GM21576 (cell line): ENCODE measurements around the gene VTI1A.
A peak's percentile ranks its signal among the peaks of the same experiment; 100 is the strongest.

Source experiments
- ATAC-seq: cut with Tn5 transposase; IDR thresholded peaks from one replicate; pipeline ENCODE4 v1.9.1; 2021; ENCODE audit warnings: mild to moderate bottlenecking, moderate library complexity; ENCODE audit not compliant: unreplicated experiment

VTI1A gene

DNA sequence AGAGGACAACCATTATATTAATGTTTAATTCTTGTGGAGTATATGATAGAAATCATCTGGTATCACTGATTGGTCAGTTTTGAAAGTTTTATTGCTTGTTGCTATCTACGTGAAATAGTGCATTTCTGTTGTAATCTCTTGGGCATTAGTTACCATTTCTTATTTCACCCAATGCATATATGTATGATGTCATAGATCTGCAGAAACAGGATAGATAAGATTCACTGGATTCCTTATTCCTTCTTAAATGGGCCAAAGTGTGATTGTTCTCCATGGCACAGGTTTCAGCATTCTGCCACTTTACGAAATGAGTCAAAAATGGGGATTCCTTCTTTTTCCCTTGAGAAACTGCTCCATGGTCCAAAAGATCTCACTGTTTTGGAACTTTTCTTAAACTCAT is 56.6 kb downstream of the VTI1A start:
- ATAC-seq, result no peak

DNA sequence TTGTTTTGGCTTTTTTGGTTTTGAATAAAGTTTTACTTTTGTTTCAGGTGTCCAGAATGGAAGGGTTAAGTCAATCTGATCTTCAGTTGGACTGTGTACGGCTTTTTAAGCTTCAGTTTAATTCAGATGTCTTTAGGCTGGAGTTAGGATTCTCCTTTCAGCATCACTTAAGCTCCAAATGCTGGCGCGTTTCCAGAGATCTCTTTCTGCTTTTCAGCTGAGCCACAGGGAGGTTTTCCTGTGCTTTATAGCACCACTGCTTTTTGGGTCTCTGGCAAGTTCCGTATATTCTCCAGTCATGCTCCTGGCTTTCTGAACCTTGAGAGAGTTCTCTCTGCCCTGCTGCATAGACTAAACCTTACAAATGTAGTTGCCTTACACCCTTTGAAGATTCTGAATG is 60.0 kb downstream of the VTI1A start:
- ATAC-seq, result no peak

DNA sequence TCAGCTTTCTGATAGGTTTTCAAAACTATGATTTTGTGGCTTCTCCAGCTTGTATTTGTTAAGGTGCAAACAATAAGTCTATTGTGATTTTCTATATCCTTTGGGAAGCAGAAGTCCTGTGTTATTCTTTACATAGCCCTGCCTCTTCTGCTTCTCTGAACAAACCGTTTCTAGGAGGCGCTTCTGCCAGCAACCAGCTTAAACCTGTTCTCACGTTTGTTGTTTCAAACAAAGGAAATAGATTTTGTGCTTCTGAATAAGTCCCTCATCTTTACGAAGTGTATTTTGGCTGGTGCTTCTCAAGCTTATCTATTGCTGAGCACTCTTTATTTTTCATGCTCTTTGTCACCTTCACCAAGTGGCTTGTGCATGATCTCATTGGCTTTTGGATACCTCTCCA is 61.0 kb downstream of the VTI1A start:
- ATAC-seq, result no peak

DNA sequence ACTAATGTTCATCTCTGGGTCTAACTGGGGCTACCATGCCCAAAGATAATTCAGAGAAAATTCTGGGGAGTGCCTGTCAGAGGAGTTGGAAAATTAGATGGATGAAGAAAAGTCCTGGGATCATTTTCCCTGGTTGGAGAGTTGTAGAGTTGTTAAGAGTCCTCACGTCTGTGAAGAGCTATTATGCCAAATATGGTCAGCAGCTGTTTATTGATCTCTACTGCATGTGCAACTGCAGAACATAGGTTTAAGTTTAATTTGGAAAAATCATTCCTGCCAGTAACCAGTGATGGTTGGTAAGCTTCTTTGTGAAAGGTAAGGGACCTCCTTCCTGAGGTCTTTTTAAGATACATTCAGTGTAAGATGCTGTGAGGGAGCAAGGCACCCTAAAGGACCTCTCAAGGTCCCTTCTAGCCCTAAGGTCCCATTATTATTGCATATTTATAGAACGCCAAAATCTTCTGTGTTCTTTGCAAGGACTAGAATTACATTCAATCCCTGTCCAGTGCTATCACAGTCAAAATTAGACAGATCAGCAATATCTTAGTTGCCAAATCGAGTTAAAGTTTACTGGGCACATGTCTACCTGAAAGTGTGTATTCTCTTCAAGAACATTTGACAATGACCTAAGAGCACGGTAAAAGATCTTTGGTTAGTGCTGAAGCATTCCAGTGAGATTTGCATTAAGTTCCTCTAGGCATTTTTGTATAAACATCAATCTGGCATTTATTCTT is 62.7 kb downstream of the VTI1A start:
- ATAC-seq, result no peak

DNA sequence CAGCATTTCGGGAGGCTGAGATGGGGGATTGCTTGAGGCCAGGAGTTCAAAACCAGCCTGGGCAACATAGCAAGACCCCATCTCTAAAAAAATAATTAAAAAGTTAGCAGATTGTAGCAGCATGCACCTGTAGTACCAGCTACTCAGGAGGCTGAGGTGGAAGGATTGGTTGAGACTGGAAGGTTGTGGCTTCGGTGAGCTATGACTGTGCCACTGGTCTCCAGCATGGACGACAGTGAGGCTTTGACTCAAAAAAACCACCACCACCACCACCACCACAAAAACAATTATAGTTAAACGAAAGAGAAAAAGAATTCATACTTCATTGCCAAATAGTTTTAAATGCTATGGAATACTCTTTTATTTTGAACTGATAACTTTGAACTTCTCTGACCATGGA is 63.4 kb downstream of the VTI1A start:
- no peak for ATAC-seq

DNA sequence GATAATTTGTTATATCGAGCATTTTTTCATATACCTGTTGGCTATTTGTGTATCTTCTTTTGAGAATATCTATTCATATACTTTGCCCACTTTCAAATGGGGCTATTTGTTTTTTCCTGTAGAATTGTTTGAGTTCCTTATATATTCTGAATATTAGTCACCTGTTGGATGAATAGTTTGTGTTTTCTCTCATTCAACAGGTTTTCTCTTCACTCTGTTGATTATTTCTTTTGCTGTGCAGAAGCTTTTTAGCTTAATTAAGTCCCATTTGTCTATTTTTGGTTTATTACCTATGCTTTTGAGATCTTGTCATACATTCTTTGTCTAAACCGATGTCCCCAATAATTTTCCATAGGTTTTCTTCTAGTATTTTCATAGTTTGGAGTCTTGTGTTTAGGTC is 65.3 kb downstream of the VTI1A start:
- no peak for ATAC-seq

DNA sequence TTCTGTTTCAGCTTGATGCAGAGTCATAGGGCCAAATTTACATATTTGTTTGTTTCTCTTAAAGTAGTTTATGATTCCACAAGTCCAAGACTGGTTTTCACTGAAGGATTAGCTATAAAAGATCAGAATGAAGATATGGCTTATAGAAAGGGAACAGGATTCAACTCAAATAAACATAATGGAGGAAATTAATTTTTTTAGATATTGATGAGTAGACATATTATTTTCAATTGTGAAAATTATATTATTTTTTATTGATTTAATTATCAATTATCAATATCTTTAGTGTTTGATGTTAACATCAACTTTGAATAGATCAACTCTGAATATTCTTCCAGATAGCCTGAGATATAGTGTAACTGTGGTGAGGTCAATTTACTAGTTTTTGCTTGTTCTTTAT is 68.1 kb downstream of the VTI1A start:
- no peak for ATAC-seq

DNA sequence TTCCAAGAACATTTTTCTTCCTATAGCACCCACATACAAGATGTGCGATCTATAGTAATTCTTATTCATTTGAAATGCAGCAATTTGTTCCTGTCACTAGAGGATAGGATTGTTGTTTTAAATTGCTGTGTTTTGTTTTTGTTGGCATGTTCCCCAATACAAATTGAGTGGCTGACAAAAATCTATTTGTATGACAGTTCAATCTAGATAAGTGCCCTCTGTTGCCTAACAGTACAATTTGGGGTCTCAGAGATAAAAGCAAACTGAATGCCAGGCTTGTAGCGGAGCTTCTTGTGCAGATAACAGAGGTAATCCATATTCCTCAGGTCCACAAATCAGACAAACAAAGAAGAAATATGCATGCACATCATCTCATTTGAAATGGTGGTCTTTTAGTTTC is 68.8 kb downstream of the VTI1A start:
- ATAC-seq, result no peak

DNA sequence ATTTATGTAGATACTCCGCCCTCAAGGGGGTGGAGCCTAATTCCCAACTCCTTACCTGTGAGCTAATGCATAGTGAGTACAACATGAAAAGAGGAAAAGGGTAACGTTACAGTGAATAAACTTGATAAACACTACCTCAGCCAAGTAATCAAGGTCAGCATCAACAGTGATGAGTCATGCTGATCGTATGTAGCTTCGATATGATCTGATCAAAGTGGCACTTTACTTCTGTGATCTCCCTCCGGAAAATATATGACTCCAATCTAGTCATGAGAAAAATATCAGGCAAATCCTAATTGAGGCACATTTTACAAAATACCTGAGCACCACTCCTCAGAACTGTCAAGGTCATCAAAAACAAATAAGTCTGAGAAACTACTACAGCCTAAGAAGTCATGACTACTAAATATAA is 70.4 kb downstream of the VTI1A start:
- ATAC-seq, result no peak

DNA sequence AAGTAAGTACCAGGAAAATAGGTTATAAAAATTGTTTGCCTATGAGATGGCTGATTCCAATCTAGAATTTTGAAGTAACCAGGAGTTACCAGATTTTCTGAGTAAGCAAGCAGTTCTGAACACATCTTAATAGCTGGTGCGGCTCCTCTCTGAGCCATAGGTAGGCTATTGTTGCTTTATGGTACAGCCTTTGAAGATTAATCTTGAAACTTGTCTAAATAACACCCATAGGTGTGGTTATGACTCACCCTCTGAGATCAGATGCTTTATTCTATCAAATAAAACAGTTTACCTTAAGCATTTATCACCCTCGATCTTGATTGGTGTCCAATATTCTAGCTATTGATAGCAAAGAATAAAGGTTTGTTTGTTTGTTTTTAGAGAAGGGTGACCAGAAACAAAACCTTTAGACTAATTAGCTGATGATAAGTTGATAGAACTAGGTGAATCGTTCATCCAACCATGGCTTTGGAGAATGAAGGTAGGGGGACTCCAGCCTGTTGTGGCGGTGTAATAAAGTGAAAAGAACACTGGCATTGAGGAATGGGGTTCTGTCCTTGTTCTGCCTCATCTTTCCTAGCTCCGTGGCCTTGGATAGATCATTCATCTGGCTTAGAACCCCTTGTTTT is 72.2 kb downstream of the VTI1A start:
- no peak for ATAC-seq

DNA sequence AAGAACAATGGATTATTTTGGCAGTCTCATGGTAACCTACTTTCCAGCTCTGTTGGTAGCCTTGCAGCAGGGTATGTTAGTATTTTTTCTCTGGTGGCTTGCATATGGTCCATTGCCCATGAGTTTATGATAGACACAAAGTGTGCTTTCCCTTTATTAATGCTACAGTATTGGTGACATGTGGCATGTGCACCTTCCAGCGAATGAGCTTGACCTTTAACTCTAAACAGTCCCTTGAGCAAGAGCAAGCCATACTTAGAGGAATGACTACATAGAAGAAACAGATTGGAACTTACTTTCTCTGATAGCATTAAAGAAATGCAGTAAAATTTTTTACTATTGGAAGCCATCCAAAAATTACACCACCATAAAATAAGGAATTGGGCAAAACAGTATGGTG is 73.9 kb downstream of the VTI1A start:
- no peak for ATAC-seq

DNA sequence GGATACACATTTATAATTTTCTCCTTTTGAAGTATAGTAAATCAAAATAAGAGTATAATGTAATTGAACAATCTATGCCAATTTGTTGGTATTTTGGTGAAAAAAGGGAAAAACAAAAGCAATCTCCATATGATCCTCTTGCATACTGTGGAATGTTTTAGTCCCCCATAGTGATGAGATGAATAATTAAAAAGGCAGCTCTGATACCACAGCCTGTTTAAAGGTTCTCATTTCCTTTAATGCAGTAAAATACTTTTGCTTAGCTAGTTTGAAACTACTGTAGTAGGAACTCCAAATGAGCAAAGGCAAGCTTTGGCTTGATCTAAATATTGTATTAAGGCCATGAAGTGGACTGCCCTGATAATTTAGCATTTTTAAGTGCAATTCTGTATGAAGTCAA is 77.6 kb downstream of the VTI1A start:
- no peak for ATAC-seq

DNA sequence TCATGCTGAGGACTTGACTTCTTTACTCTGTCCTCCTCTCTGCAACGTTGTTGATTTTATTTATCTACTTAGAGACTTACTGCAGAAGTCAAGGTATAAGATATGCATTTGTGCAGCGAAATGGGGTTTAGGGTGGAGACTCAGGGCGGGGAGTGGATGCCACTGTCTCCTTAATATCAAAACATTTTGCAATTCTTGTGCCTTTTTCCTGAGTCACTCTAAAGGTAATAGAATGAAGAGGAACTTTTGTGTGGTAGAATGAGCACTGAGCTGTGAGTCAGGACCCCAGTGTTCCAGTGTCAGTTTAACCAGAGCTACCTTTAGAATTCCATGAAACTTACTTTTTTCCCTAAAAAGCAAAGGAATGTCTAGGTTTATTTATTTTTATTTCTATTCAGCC is 78.2 kb downstream of the VTI1A start:
- no peak for ATAC-seq

DNA sequence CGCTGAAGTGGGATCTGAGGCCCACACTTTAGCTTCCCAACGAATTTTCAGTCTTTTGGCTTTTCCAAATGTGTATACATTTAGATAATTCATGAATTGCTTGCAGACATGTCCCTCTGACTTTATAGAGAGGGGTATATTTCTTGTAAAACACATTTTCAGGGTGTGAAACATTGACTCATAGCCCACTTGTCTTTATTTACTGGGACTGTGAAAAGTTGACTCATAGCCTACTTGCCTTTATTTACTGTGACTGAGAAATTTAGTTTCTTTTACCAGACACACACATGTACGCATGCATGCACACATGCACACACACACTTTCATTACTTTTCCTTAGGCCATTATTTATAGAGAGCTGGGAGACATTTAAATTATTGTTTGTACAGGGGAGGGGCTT is 79.1 kb downstream of the VTI1A start:
- ATAC-seq, result peak; percentile 78

DNA sequence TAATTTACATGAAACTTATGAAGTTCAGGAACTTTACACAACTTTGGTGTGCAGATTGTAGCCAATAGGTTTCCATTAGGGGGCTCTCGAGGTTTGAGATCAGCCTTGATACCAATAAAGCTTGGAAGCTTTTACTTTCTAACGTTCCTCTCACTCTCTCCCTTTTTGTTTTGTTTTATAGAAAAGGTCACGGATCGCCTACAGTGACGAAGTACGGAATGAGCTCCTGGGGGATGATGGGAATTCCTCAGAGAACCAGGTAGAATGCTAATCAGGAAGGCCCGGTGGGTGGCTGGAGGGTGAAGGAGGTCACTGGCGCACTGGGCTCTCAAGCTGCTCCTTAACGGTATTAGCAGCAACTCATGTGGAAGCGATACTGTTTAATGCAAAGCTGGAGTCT is 79.9 kb downstream of the VTI1A start:
- no peak for ATAC-seq

DNA sequence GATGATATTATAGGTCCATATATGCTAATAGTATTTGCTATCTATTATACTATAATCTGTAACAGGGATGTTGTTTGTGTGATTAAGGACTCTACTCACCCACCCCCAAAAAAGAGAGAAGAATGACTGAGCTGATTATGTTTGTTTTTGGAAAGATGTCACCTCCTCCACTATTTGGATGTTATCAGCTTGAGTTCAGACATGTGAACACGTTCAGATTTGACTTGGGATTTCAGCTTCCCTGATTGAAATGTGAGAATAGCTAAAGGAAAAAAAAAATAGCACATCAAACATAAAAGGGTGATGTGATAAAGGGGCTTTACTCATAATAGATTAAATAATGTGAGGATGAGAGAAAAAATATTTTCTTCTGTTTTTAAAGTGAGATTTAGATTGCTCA is 81.2 kb downstream of the VTI1A start:
- no peak for ATAC-seq

DNA sequence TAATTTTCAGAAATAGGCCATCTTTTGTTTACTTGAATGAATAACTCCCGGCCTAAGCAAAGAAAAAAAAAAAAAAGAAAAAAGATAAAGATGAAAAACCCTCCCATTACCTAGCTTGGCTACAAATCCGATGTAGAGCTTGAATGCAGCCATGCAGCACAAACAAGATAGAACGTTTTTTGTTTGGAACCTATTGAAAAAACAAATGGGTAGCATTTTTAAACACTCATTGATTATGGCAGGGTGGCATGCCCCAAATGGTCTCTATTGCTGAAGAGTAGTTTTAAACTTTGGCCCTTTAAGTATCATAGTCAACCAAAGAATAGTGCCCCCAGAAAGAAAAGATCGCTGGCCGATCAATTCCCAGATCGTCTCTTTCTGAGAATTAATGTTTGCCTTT is 84.4 kb downstream of the VTI1A start:
- no peak for ATAC-seq

DNA sequence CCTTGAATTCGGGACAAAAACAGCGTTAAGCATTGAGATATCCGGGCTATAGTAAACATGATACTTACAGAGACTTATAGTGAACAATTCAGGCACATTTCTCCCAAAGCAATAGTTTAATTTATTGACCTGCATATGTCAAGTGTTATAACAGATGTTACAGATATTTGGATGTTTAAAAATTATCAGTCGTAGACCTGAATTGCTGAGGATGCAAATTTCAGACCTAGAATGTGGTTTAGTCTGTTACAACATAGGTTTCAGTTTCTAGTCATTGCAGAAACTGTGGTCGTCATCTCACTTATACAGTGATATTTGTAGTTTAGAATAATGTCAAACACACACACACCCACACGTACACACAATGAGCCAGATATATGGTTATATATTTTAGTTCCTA is 85.2 kb downstream of the VTI1A start:
- peak; percentile 97 for ATAC-seq

DNA sequence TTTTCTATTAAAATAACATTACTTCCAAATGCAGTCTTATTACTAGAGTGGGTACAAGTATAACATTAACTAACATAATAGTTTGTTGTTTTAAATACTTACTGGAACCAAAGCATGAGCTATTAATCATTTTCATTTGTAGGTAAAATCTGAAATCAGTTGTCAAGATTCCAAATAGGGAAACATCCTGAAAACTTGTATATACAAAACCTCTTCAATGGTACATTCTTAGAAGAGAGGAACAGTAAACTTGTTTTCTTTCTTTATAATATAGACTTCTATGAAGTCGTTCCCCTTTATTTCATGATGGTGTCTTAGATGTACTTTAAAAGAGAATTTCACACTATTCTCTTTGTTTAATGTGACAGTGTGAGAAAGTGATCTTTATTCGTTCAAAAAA is 85.9 kb downstream of the VTI1A start:
- no peak for ATAC-seq

DNA sequence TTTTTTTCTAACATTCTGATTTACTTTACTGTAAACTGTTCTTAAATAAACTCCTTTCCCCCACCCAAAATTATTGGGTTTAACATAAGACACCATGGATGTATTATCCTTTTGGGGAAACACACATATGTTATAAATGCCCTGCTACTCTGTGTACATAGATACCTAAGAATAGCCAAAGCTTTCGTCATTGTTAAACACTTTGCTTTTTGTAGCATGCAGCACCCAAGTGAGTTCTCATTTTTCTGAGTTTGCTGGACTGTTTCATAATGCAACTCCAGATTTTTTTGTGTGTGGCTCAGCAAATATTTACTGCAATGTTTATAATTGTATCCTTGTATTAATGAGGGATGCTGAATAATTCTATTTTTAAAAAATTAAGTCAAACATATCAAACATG is 86.9 kb downstream of the VTI1A start:
- no peak for ATAC-seq

DNA sequence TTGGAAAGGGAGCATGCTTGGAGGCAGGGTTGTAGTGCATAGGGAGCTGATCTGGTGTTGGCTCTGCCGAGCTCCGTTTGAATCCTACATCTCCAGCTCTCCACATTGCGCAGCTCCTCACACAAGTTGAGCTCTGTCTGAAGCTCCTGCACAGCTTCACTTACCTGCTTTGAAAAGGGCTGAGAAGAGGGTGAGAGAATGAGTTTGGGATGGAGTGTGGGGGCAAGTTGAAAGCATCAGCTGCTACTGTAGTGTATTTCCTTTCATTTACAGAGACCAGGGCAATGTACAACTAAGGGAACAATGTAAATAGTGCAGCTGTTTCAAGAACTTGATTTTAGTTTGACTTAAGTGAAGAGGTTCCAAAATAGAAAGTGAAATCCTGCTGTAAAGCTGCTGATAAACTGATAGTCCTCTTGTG is 88.5 kb downstream of the VTI1A start:
- ATAC-seq, result peak; percentile 78

DNA sequence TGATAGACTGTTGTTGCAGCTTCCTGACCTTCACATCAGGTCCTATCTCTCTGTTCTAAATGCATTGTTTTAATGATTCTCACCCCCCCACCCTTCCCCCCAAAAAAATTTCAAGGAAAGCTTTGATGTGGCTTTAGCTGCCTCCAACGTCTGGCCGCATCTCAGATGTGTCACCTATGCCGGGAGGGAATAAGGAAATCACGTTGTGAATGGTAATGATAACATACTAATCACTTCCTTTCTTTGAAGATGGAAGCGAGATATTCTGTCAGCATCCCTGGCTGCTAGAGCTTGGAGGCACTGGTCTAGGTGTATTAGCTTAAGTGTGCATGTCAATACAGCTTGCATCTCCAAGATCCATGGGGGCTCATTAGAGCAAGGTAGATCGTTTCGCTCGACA is 89.6 kb downstream of the VTI1A start:
- ATAC-seq, result no peak

DNA sequence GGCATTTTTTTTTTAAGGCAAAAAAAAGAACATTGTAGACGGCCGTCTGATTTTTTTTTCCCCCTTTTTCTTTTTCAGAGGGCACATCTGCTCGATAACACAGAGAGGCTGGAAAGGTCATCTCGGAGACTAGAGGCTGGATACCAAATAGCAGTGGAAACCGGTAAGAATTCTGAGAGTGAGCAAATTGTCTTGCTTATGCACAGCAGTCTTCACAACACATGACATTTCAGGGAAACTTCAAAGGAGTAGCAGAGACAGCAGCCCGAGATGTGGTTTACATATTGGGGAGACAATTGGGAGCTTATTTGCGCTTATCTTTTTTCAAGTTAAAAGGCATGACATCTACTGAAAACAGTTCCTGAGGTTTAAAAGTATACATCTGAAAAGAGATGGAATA is 91.2 kb downstream of the VTI1A start:
- no peak for ATAC-seq
